ENCODE data around the gene SGCB. TPM values are rescaled to one million over a fixed set of nuclear protein-coding genes. Genes with fewer than 3 reads are reported as not detected.

SGCB gene
- total RNA-seq: 16.5 and 21.3 TPM in 2 replicates

GRCh38 chr4:52038103-52038912 is at the start of gene SGCB:
SGCB (minus strand) TSS chr4:52038299; CDS start chr4:52038259, 40 bp downstream.

GRCh38 chr4:52051213-52051614 is 13.1 kb upstream of the SGCB start, which contains the start of gene SPATA18:
SPATA18 (plus strand) TSS chr4:52051304; CDS start chr4:52051705, 401 bp downstream.

GRCh38 chr4:52019936-52020657 is 18.0 kb downstream of the SGCB start, which contains the start of gene LRRC66:
LRRC66 (minus strand) TSS chr4:52020363; CDS start chr4:52017613, 2,750 bp downstream.

Small RNA genes within 50 kb of the gene (small RNA-seq; reads per million reads assigned to genes)
- gene AC104784.1: not detected

Other genes starting within 250 kb of the SGCB start
- gene DCUN1D4, start 195.1 kb downstream of the SGCB start, total RNA-seq: 30.5 and 40.8 TPM in 2 replicates
- gene LRRC66, start 17.9 kb downstream of the SGCB start, total RNA-seq: 0.37 and 0.98 TPM in 2 replicates
- gene SPATA18, start 13.0 kb upstream of the SGCB start, total RNA-seq: 10.9 and 15.4 TPM in 2 replicates